ENCODE results near the gene CPNE9. TPM values are rescaled to one million over a fixed set of nuclear protein-coding genes. Genes with fewer than 3 reads are reported as not detected.

The CPNE9 gene
- total and polyA plus RNA-seq, 2 of the 8 experiments (the other 6 are each of a cell fraction or from before 2014, with no cell fraction given): 4.8 to 6.0 TPM

- POLR2A ChIA-PET (ENCODE audit: partially characterized antibody): interaction anchor here (0.8 to 6.7 kb wide), 5 partner anchors 8 to 99 kb away, joined by 3 to 56 read pairs (median 3); partner anchors contain the start of gene BRPF1
- no peak overlapping the region for H3K27ac ChIP-seq (ENCODE audit: low read depth, low read length)
- H2BK15ac ChIP-seq (ENCODE audit: low read length): no peak overlapping the region
- H3K14ac ChIP-seq (ENCODE audit: insufficient read length): no peak overlapping the region
- H2BK5ac ChIP-seq (ENCODE audit: low read depth, low read length): no peak overlapping the region
- H2AK5ac ChIP-seq (ENCODE audit: low read depth, low read length): no peak overlapping the region
- no peak overlapping the region for H3K18ac ChIP-seq (ENCODE audit: extremely low read depth, low read length)
- H3K36me3 ChIP-seq (ENCODE audit: control insufficient read depth in 2 of 4, insufficient read depth in 4 of 4, low read length in 3 of 4): peaks cover 60 to 94% (median 84%) of the 10 kb centered on the region in 4 experiments
- CTCF ChIA-PET (ENCODE audit: partially characterized antibody): interaction anchor here (1.2 to 2.4 kb wide), 4 partner anchors 11 to 241 kb away, joined by 3 to 11 read pairs (median 8); no protein-coding TSS in a partner anchor
- TF ChIP-seq EZH2 (IDR thresholded peaks at IDR 0.05; ENCODE audit: low read depth, low read length, severe bottlenecking) (no peak), BACH1 (IDR thresholded peaks at IDR 0.05; ENCODE audit: low read length) (no peak), KDM4A (IDR thresholded peaks at IDR 0.05; ENCODE audit: low read depth, low read length, severe bottlenecking) (no peak), JUND (IDR thresholded peaks at IDR 0.05; ENCODE audit: low read length) (no peak), ATF3 (IDR thresholded peaks at IDR 0.05; ENCODE audit: insufficient read depth, low read depth, low read length) (no peak), RFX5 (IDR thresholded peaks at IDR 0.05; ENCODE audit: borderline replicate concordance, low read depth, low read length) (no peak)
- H3K23ac ChIP-seq (ENCODE audit: insufficient read length): no peak overlapping the region
- H3K4me3 ChIP-seq (ENCODE audit: extremely low read depth in 1 of 4, insufficient read depth in 2 of 4, low read depth in 3 of 4, low read length in 4 of 4): no peak overlapping the region
- H3K79me1 ChIP-seq (ENCODE audit: low read depth, low read length): peaks cover 5% of the 10 kb centered on the region; the same call in 1 of the 2 replicates
- no peak overlapping the region for H3K56ac ChIP-seq (replicated peaks; ENCODE audit: insufficient read length, low read depth, low read length)
- peaks cover 2 to 9% of the 10 kb centered on the region in 2 experiments for H4K20me1 ChIP-seq (replicated peaks in 1 of 2; ENCODE audit: control insufficient read depth in 1 of 2, insufficient read depth in 2 of 2, low read length in 2 of 2)
- H2BK20ac ChIP-seq (ENCODE audit: low read length): no peak overlapping the region
- no peaks in the 10 kb centered on the region for H3K9me3 ChIP-seq (ENCODE audit: insufficient read depth in 2 of 2, low read depth in 1 of 2, low read length in 1 of 2)
- peaks cover under 1% of the 10 kb centered on the region; the same call in 1 of the 2 replicates for H3K23me2 ChIP-seq (ENCODE audit: low read depth, low read length)
- H2BK120ac ChIP-seq (replicated peaks; ENCODE audit: low read depth, low read length): no peak overlapping the region
- no peak overlapping the region for H4K8ac ChIP-seq (ENCODE audit: extremely low read depth, insufficient read depth, low read length)
- H3K79me2 ChIP-seq (ENCODE audit: control insufficient read depth in 1 of 2, insufficient read depth in 2 of 2, low read length in 2 of 2): no peaks in the 10 kb centered on the region
- FAIRE-seq (no peak), DNase-seq (ENCODE audit: low read depth in 1 of 2, low spot score in 2 of 2) (no peak)
- H3K4me2 ChIP-seq (ENCODE audit: insufficient read depth in 1 of 2, low read depth in 2 of 2, low read length in 2 of 2): no peak overlapping the region
- H3K9ac ChIP-seq (replicated peaks in 1 of 4; ENCODE audit: extremely low read depth in 1 of 4, low read depth in 3 of 4, low read length in 3 of 4): no peak overlapping the region
- H3K27me3 ChIP-seq (replicated peaks in 1 of 4; ENCODE audit: control insufficient read depth in 3 of 4, extremely low read depth in 1 of 4, insufficient read depth in 3 of 4, low read length in 3 of 4): 0 out of 7 replicates have a peak, but pooled peaks cover 0 to 2% (median 0%) of the 10 kb centered on the region in 4 experiments
- H2BK12ac ChIP-seq (ENCODE audit: low read depth, low read length): no peak overlapping the region
- no peak overlapping the region for H4K91ac ChIP-seq (replicated peaks; ENCODE audit: insufficient read length, low read length)
- no peak overlapping the region for H4K5ac ChIP-seq (ENCODE audit: insufficient read length, low read depth, low read length)
- H2AFZ ChIP-seq (ENCODE audit: low read length): no peak overlapping the region
- 96% methylated on average over 8 of the region's 13 CpGs; no CpG with 5 or more reads in 1 of the 2 experiments for WGBS, 2 experiments (ENCODE audit: extremely low coverage in 1 of 2, insufficient coverage in 1 of 2, insufficient read length in 1 of 2, insufficient replicate concordance in 2 of 2, low coverage in 1 of 2, low lambda C conversion rate in 2 of 2, missing lambda C conversion rate in 1 of 2)
- H3K4ac ChIP-seq (replicated peaks; ENCODE audit: insufficient read length, low read depth, low read length): no peak overlapping the region
- H3K4me1 ChIP-seq (replicated peaks in 1 of 4; ENCODE audit: control insufficient read depth in 3 of 4, insufficient read depth in 4 of 4, low read length in 3 of 4): peaks cover 0 to 2% (median 1%) of the 10 kb centered on the region in 4 experiments; a peak in 3 of 7 replicates
Measured at GRCh38 chr3:9744162-9744561, 40.5 kb downstream of the CPNE9 start.
